K562 (cell line): Measurements from ENCODE around the gene ATG14. TPM values are rescaled to one million over a fixed set of nuclear protein-coding genes. Genes with fewer than 3 reads are reported as not detected.

Experiments
- ATAC-seq: fragments of 200-7000 bp; cut with Tn5 transposase; 3 replicates; pipeline ENCODE4 v1.9.1; 2020; ENCODE audit warnings: moderate library complexity
- BruUV-seq: library from RNA; stranded (reverse); fragments of 400-500 nt; replicated peaks from 2 replicates; lab custom pipeline; 2021; lab: Mats Ljungman, UMichigan
- CTCF ChIA-PET: fragments of 300-600 bp; formaldehyde crosslinking; extraction: SDS; loops from one replicate; lab custom pipeline; 2021; ENCODE audit warnings: low intra/inter-chr PET ratio; lab: Yijun Ruan, JAX
- POLR2A ChIA-PET: fragments of 300-600, 350-650 bp; sonication (Branson Sonifier 250); formaldehyde crosslinking; extraction: SDS; loops from one replicate; lab custom pipeline; 2021; ENCODE audit warnings: antibody characterized with exemption, inconsistent platforms; lab: Yijun Ruan, JAX
- DNase-seq, 4 experiments: peaks; one replicate each; pipeline versions ENCODE4 v3.0.0 to v3.0.0-alpha.2; 2011 to 2018; ENCODE audit warnings: low spot score in 3 of 4, mixed read lengths in 3 of 4; ENCODE audit errors: extremely low read depth in 1 of 4
- FAIRE-seq: peaks from 2 replicates; lab custom pipeline; 2011; peaks lifted over from hg19 to GRCh38; lab: Jason Lieb, UNC
- H2AFZ ChIP-seq: 2 replicates; pipeline ENCODE4 v1.6.0; 2011; ENCODE audit warnings: low read depth, low read length, control low read depth, inconsistent platforms
- H3K27ac ChIP-seq: fragments of 200-600 bp; 3 replicates; pipeline ENCODE4 v1.8.0; 2011; ENCODE audit warnings: low read depth, mild to moderate bottlenecking, control low read depth, inconsistent platforms, low read length, moderate library complexity, mixed read lengths; ENCODE audit errors: extremely low read depth
- H3K27me3 ChIP-seq, 2 experiments: fragments of 300-600 bp in 1 of 2; 2 replicates in 1 of 2; 3 replicates in 1 of 2; pipeline versions ENCODE4 v1.6.0 to v1.8.0; 2011; ENCODE audit warnings: inconsistent platforms in 2 of 2, low read length in 2 of 2, mild to moderate bottlenecking in 1 of 2, mixed read lengths in 1 of 2, moderate library complexity in 1 of 2; ENCODE audit not compliant: control insufficient read depth in 2 of 2, insufficient read depth in 2 of 2
- H3K36me3 ChIP-seq: fragments of 300-600 bp; 3 replicates; pipeline ENCODE4 v1.8.0; 2011; ENCODE audit warnings: mild to moderate bottlenecking, low read length, inconsistent platforms; ENCODE audit not compliant: control insufficient read depth, insufficient read depth
- H3K4me1 ChIP-seq, 2 experiments: fragments of 200-600 bp in 1 of 2; replicated peaks in 1 of 2; 2 replicates in 1 of 2; 3 replicates in 1 of 2; pipeline versions ENCODE4 v1.5.1 to v1.8.0; 2011; ENCODE audit warnings: inconsistent platforms in 2 of 2, low read length in 2 of 2, mild to moderate bottlenecking in 1 of 2, mixed read lengths in 1 of 2, moderate library complexity in 1 of 2; ENCODE audit not compliant: control insufficient read depth in 2 of 2, insufficient read depth in 2 of 2
- H3K4me2 ChIP-seq: 2 replicates; pipeline ENCODE4 v1.6.1; 2011; ENCODE audit warnings: low read length, control low read depth, inconsistent platforms, mixed read lengths; ENCODE audit not compliant: insufficient read depth
- H3K4me3 ChIP-seq: fragments of 200-600 bp; sonication (generic), shearing (Covaris generic); 2 replicates; pipeline ENCODE4 v1.5.1; 2016; ENCODE audit warnings: control low read depth, inconsistent platforms
- H3K79me2 ChIP-seq: fragments of 200-600 bp; 3 replicates; pipeline ENCODE4 v1.8.0; 2011; ENCODE audit warnings: low read length, inconsistent platforms; ENCODE audit not compliant: control insufficient read depth, insufficient read depth
- H3K9ac ChIP-seq, 2 experiments: 2 replicates each; pipeline versions ENCODE4 v1.6.0 to v1.6.1; 2011; ENCODE audit warnings: low read depth in 2 of 2, low read length in 2 of 2, control low read depth in 1 of 2, inconsistent platforms in 1 of 2, mild to moderate bottlenecking in 1 of 2, mixed read lengths in 1 of 2; ENCODE audit not compliant: insufficient read depth in 1 of 2
- H3K9me1 ChIP-seq: one replicate; pipeline ENCODE4 v1.6.0; 2011; ENCODE audit warnings: inconsistent platforms, mild to moderate bottlenecking, low read length, moderate library complexity; ENCODE audit not compliant: control insufficient read depth, insufficient read depth
- H3K9me3 ChIP-seq: replicated peaks from 2 replicates; pipeline ENCODE4 v1.5.1; 2011; ENCODE audit warnings: low read depth, low read length, inconsistent platforms; ENCODE audit not compliant: control insufficient read depth, insufficient read depth
- H4K20me1 ChIP-seq: replicated peaks from 2 replicates; pipeline ENCODE4 v1.6.1; 2011; ENCODE audit warnings: low read length, inconsistent platforms, mixed read lengths; ENCODE audit not compliant: control insufficient read depth, insufficient read depth
- ARID4B ChIP-seq: sonication (generic); formaldehyde crosslinking; IDR thresholded peaks from 2 replicates; pipeline ENCODE4 v1.8.0; 2022; ENCODE audit warnings: mild to moderate bottlenecking, missing genetic modification reagents
- CHD2 ChIP-seq: IDR thresholded peaks from 2 replicates; pipeline ENCODE4 v1.6.1; 2011; ENCODE audit warnings: low read depth, low read length
- E4F1 ChIP-seq: fragments of 250-450 bp; sonication (Bioruptor Pico); IDR thresholded peaks from 2 replicates; pipeline ENCODE4 v1.5.0; 2021; ENCODE audit warnings: mild to moderate bottlenecking, borderline replicate concordance
- HNRNPK ChIP-seq: fragments of 200-400 bp; formaldehyde crosslinking; IDR thresholded peaks from one replicate; pipeline ENCODE4 v1.6.1; 2018; ENCODE audit warnings: mild to moderate bottlenecking, low read depth, low read length; ENCODE audit not compliant: poor library complexity, severe bottlenecking
- KAT8 ChIP-seq: fragments of 450-650 bp; IDR thresholded peaks from 2 replicates; pipeline ENCODE4 v1.6.1; 2016; ENCODE audit warnings: low read depth, mild to moderate bottlenecking
- NCOA4 ChIP-seq: fragments of 450-650 bp; IDR thresholded peaks from 2 replicates; pipeline ENCODE4 v1.6.1; 2018; ENCODE audit warnings: mild to moderate bottlenecking; ENCODE audit not compliant: partially characterized antibody
- NR2C1 ChIP-seq, 2 experiments: fragments of 450-650 bp; IDR thresholded peaks; 2 replicates each; pipeline ENCODE4 v1.6.1; 2017; ENCODE audit warnings: mild to moderate bottlenecking in 2 of 2, antibody characterized with exemption in 1 of 2, inconsistent platforms in 1 of 2, missing compliant biosample characterization in 1 of 2, missing genetic modification characterization in 1 of 2
- POLR3G ChIP-seq: IDR thresholded peaks from 2 replicates; pipeline ENCODE4 v1.6.1; 2011; ENCODE audit not compliant: insufficient read length, insufficient replicate concordance; ENCODE audit errors: extremely low read depth
- RAD21 ChIP-seq, 2 experiments: fragments of 250-450 bp in 1 of 2; fragments of 450-650 bp in 1 of 2; sonication (Bioruptor Pico) in 1 of 2; formaldehyde crosslinking in 1 of 2; IDR thresholded peaks in 1 of 2; conservative IDR thresholded peaks in 1 of 2; 2 replicates each; pipeline versions ENCODE4 v1.4.0 to v1.8.0; 2020 to 2022; ENCODE audit warnings: mild to moderate bottlenecking in 2 of 2, moderate library complexity in 1 of 2
- SMC3 ChIP-seq: conservative IDR thresholded peaks from 2 replicates; pipeline ENCODE4 v1.6.1; 2011; ENCODE audit warnings: low read depth, low read length, improper control_type of control experiment; ENCODE audit not compliant: insufficient read depth
- ZEB2 ChIP-seq: fragments of 450-650 bp; IDR thresholded peaks from 2 replicates; pipeline ENCODE4 v1.6.1; 2016
- ZNF232 ChIP-seq: sonication (generic); formaldehyde crosslinking; IDR thresholded peaks from 2 replicates; pipeline ENCODE4 v1.8.0; 2022; ENCODE audit warnings: mild to moderate bottlenecking, missing genetic modification reagents
- ZNF561 ChIP-seq: fragments of 450-650 bp; formaldehyde crosslinking; conservative IDR thresholded peaks from 2 replicates; pipeline ENCODE4 v1.4.0; 2020; ENCODE audit warnings: mild to moderate bottlenecking, moderate library complexity
- WGBS: fragments of 100-300 bp; shearing (Covaris generic); methylation state at CpG from one replicate; pipeline ENCODE4 v1.1.6; 2016; ENCODE audit warnings: low coverage, mixed read lengths; ENCODE audit not compliant: insufficient coverage; ENCODE audit errors: missing lambda C conversion rate; 5-methylcytosine and 5-hydroxymethylcytosine counted together
- in situ Hi-C: fragments of 300-500 bp; cut with MboI; formaldehyde crosslinking; loops from 4 replicates; pipeline ENCODE4 v1.15.0; 2018; ENCODE audit warnings: inconsistent platforms, mixed read lengths
- intact Hi-C: fragments of 100-400 bp; cut with micrococcal nuclease; formaldehyde crosslinking; loops from 2 replicates; pipeline ENCODE4 v1.14.2; 2022
- polyA plus RNA-seq, 8 experiments: library from polyadenylated mRNA; depleted of rRNA in 4 of 8; stranded (reverse) in 5 of 8; unstranded in 3 of 8; fragments of >200 nt; fragmentation: Nextera tagmentation in 2 of 8; fragmentation: Illumina TruSeq in 1 of 8; extraction: Ambion mirVana in 2 of 8; extraction: Trizol in 1 of 8; gene quantifications; 2 replicates each; pipeline versions ENCODE4 v1.2.1 to v1.2.3, GENCODE V29; 2011 to 2014; ENCODE audit warnings: inconsistent platforms in 1 of 8, missing spikeins in 1 of 8
- total RNA-seq, 7 experiments: library from RNA; depleted of rRNA in 6 of 7; stranded (reverse); fragments of >200 nt in 6 of 7; fragmentation: Illumina TruSeq in 2 of 7; extraction: Trizol in 2 of 7; gene quantifications; 2 replicates each; pipeline versions ENCODE4 v1.2.1 to v1.2.3, GENCODE V29; 2011 to 2021; ENCODE audit warnings: low replicate concordance in 1 of 7

The ATG14 gene
- total and polyA plus RNA-seq, 9 of the 15 experiments (the other 6 are each of a cell fraction or from before 2014, with no cell fraction given) = 0.55 to 4.2 (median 3.5) TPM

DNA sequence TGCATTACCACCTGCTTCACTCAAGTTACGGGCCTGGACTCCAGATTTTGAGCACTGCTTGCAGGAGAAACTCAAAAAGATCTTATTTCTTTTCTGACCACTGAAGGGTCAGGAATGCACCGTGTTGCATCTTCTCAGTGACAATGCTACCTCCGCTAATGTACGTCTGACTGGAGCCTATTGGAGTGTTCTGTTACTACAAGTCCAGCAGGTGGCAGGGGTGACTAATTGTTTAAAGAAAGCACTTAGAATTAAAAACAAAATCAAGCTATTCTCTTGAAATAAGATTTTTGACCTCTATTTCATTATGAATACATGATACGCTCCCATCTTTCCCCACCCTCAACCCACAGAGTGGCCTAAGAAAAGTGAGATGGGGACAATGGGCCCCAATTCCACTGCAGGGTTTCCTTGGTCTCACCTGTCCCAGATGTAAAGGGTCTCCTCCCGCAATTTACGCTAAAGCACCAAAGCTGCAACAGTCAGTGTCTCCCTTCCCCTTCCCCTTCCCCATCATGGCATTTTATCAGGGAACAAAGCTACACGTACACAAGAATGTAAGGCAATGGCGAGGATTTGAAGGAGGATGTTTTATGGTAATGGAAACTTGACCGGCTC is 26.5 kb upstream of the ATG14 start:
- 31% methylated on average over 10 of the region's 10 CpGs for WGBS
- FAIRE-seq (peak; percentile 70), ATAC-seq (peak; percentile 90), DNase-seq (peak; percentile 27 to 55 (median 33))
- intact Hi-C loops = loop anchor here (1.0 to 5.0 kb wide), 2 partner anchors 902 to 1034 kb away; no protein-coding TSS in a partner anchor
- in situ Hi-C loops = no loop called here
- no peak overlapping the region for H3K27ac ChIP-seq
- no TSS peak for BruUV-seq
- H3K9me1 ChIP-seq = no peaks in the 10 kb centered on the region
- no peaks in the 10 kb centered on the region for H3K79me2 ChIP-seq
- ChIA-PET CTCF (interaction anchor here (0.7 to 1.1 kb wide), 2 partner anchors 984 to 1037 kb away, joined by 3 read pairs; no protein-coding TSS in a partner anchor), POLR2A (interaction anchor here (0.9 kb wide), 1 partner anchor 10 kb away, joined by 3 read pairs; no protein-coding TSS in a partner anchor)
- H3K4me1 ChIP-seq = peaks cover 0 to 4% of the 10 kb centered on the region in 2 experiments; a peak in 2 of 5 replicates
- no peak overlapping the region for H3K4me3 ChIP-seq
- no peaks in the 10 kb centered on the region for H3K36me3 ChIP-seq
- no peak overlapping the region for H3K4me2 ChIP-seq
- H4K20me1 ChIP-seq = no peaks in the 10 kb centered on the region
- no peak overlapping the region for H3K9ac ChIP-seq
- no peaks in the 10 kb centered on the region for H3K9me3 ChIP-seq
- peaks cover 0 to 4% of the 10 kb centered on the region in 2 experiments; a peak in 1 of 5 replicates for H3K27me3 ChIP-seq
- H2AFZ ChIP-seq = no peak overlapping the region
- no peak for TF ChIP-seq CHD2
- no peak for TF ChIP-seq NR2C1 (IDR thresholded peaks at IDR 0.05)
- TF ChIP-seq NR2C1 (tag; IDR thresholded peaks at IDR 0.05) = no peak
- TF ChIP-seq POLR3G = no peak
- TF ChIP-seq HNRNPK = no peak
- no peak for TF ChIP-seq ARID4B (CRISPR knock-in tag)
- peak; percentile 46 for TF ChIP-seq SMC3
- no peak for TF ChIP-seq KAT8
- TF ChIP-seq ZNF232 (CRISPR knock-in tag) = no peak
- no peak for TF ChIP-seq E4F1 (CRISPR knock-in tag)
- TF ChIP-seq ZEB2 = no peak
- TF ChIP-seq RAD21 (CRISPR knock-in tag; conservative IDR thresholded peaks at IDR 0.05 in 1 of 2, IDR thresholded peaks at IDR 0.05 in 1 of 2) = peak; percentile 47 to 68
- no peak for TF ChIP-seq NCOA4
- no peak for TF ChIP-seq ZNF561
